Lower leg skin (tissue), 3 donors: ENCODE data around the gene DOHH.

ENCODE experiments used
- POLR2A ChIP-seq, 2 donors: fragments of 450-650 bp; IDR thresholded peaks; one replicate each; pipeline ENCODE4 v1.6.1; 2016 to 2017; ENCODE audit warnings: antibody characterized with exemption in 2 of 2, mild to moderate bottlenecking in 1 of 2, moderate library complexity in 1 of 2
- TF ChIP-seq, protein P1 (sequence below), 3 donors: fragments of 450-650 bp; IDR thresholded peaks; one replicate each; pipeline ENCODE4 v1.5.1; 2016; ENCODE audit warnings: antibody characterized with exemption in 3 of 3, mild to moderate bottlenecking in 3 of 3, moderate library complexity in 2 of 3

DNA sequence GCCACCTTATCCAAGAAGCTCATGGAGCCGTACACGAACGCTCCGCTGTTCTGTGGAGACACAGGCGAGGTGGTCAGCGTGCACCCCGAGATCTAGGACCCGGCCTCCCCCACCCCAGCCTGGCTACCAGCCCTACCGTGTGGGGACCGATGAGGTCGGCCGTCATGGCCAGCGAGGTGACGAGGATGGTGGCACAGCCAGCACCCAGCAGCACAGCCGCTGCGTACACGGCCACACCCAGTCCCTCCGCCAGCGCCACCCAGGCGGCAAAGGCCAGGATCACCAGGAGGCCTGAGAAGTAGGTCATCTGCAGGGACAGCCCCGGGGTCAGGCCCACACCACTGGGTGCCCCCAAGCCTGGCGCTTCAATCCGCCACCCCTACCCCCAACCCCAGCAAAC is 45.6 kb upstream of the DOHH start:
- TF ChIP-seq, protein P1, sequence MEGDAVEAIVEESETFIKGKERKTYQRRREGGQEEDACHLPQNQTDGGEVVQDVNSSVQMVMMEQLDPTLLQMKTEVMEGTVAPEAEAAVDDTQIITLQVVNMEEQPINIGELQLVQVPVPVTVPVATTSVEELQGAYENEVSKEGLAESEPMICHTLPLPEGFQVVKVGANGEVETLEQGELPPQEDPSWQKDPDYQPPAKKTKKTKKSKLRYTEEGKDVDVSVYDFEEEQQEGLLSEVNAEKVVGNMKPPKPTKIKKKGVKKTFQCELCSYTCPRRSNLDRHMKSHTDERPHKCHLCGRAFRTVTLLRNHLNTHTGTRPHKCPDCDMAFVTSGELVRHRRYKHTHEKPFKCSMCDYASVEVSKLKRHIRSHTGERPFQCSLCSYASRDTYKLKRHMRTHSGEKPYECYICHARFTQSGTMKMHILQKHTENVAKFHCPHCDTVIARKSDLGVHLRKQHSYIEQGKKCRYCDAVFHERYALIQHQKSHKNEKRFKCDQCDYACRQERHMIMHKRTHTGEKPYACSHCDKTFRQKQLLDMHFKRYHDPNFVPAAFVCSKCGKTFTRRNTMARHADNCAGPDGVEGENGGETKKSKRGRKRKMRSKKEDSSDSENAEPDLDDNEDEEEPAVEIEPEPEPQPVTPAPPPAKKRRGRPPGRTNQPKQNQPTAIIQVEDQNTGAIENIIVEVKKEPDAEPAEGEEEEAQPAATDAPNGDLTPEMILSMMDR (IDR thresholded peaks at IDR 0.05) = no peak
- TF ChIP-seq POLR2A (IDR thresholded peaks at IDR 0.05) = no peak
